Measurements from ENCODE around the gene MMP2. TPM values are rescaled to one million over a fixed set of nuclear protein-coding genes. Genes with fewer than 3 reads are reported as not detected.

Gene MMP2
- total and polyA plus RNA-seq, 12 donors, result 16.6 to 248 (median 89.9) TPM

GRCh38 chr16:55468352-55468990 lies 10.5 kb upstream of the MMP2 start:
- 81 to 90% (median 85%) methylated on average over 5 to 7 of the region's 7 CpGs for WGBS, 4 donors
- TF ChIP-seq POLR2A (IDR thresholded peaks at IDR 0.05) (no peak), CTCF (IDR thresholded peaks at IDR 0.05) (no peak)
- intact Hi-C loops (cut with DNase I), result loop anchor here (5.0 kb wide), 2 partner anchors 74 to 379 kb away; no protein-coding TSS in a partner anchor

GRCh38 chr16:55469821-55470532 lies 9.0 kb upstream of the MMP2 start:
- Histone ChIP-seq H3K27ac (peak overlapping the region in 1 of 5 donors; percentile 41), H3K4me3 (no peak overlapping the region), H3K36me3 (replicated peaks in 1 of 2) (no peaks in the 10 kb centered on the region), H3K27me3 (no peaks in the 10 kb centered on the region), H3K9me3 (replicated peaks in 1 of 3) (no peaks in the 10 kb centered on the region), H3K4me1 (replicated peaks in 1 of 2) (peaks cover 0 to 4% of the 10 kb centered on the region in 2 donors)
- intact Hi-C loops (cut with DNase I), result loop anchor here (5.0 kb wide), 2 partner anchors 72 to 377 kb away; no protein-coding TSS in a partner anchor
- 87 to 93% (median 90%) methylated on average over 9 of the region's 9 CpGs for WGBS, 4 donors
- no peak for DNase-seq
- no peak for TF ChIP-seq POLR2A (IDR thresholded peaks at IDR 0.05)

More at GRCh38 chr16:55468352-55468990, 10.5 kb upstream of the MMP2 start:
- Histone ChIP-seq H3K27ac (no peak overlapping the region), H3K4me3 (no peak overlapping the region), H3K4me1 (replicated peaks in 1 of 2) (peaks cover 0 to 4% of the 10 kb centered on the region in 2 donors), H3K27me3 (no peaks in the 10 kb centered on the region), H3K9me3 (replicated peaks in 1 of 3) (no peaks in the 10 kb centered on the region), H3K36me3 (replicated peaks in 1 of 2) (no peaks in the 10 kb centered on the region)
- DNase-seq, result peak in 1 of 7 donors; percentile 35

- no peak overlapping the region for H3K4me3 ChIP-seq
- intact Hi-C loops (cut with DNase I), result no loop called here
Observed at GRCh38 chr16:55470533-55471371, 8.2 kb upstream of the MMP2 start.

More at GRCh38 chr16:55470533-55471371, 8.2 kb upstream of the MMP2 start:
- WGBS, 4 donors, result 65 to 76% (median 70%) methylated on average over 5 to 7 of the region's 7 CpGs
- no peaks in the 10 kb centered on the region for H3K36me3 ChIP-seq (replicated peaks in 1 of 2)
- no peaks in the 10 kb centered on the region for H3K9me3 ChIP-seq (replicated peaks in 1 of 3)
- H3K27me3 ChIP-seq, result no peaks in the 10 kb centered on the region
- peak overlapping the region in 1 of 5 donors; percentile 41 for H3K27ac ChIP-seq
- DNase-seq, result peak in 1 of 7 donors; percentile 41
- peaks cover 0 to 4% of the 10 kb centered on the region in 2 donors for H3K4me1 ChIP-seq (replicated peaks in 1 of 2)
- TF ChIP-seq CTCF (IDR thresholded peaks at IDR 0.05) (no peak), POLR2A (IDR thresholded peaks at IDR 0.05) (no peak)
